Erythroblast (primary cell): ENCODE data around the gene DFFA.
A peak's percentile ranks its signal among the peaks of the same experiment; 100 is the strongest.
"Not testable (repeated sequence)": the region's sequence is repeated elsewhere in the genome, so short reads cannot be mapped to it uniquely, and the experiment has no call there.

Source experiments
- DNase-seq, 2 experiments: peaks; one replicate each; lab custom pipeline; 2025; lab: John Stamatoyannopoulos, UW
- GATA1 ChIP-seq: IDR thresholded peaks from 2 replicates; pipeline ENCODE4 v1.6.1; 2011; ENCODE audit warnings: low read depth, mild to moderate bottlenecking, control low read depth, low read length, moderate library complexity
- POLR2A ChIP-seq: IDR thresholded peaks from 2 replicates; pipeline ENCODE4 v1.6.1; 2011; ENCODE audit warnings: mild to moderate bottlenecking, low read length

The DFFA gene

DNA sequence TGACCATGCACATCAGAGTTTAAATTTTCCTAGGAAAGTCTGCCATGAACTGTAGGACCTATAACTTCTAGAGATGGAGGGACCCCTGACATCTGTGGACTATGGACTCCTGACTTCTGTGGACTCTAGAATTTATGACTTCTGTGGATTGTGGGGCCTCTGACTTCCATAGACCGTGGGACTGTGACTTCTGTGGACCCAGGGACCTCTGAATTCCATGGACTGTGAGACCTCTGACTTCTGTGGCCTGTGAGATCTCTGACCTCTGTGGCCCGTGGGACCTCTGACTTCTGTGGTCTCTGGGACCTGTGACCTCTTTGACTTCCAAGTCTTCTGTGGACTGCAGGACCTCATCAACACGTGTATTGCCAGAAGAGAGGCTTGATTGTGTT is 39.2 kb upstream of the DFFA start:
- TF ChIP-seq POLR2A (no peak), GATA1 (no peak)
- DNase-seq = no peak

DNA sequence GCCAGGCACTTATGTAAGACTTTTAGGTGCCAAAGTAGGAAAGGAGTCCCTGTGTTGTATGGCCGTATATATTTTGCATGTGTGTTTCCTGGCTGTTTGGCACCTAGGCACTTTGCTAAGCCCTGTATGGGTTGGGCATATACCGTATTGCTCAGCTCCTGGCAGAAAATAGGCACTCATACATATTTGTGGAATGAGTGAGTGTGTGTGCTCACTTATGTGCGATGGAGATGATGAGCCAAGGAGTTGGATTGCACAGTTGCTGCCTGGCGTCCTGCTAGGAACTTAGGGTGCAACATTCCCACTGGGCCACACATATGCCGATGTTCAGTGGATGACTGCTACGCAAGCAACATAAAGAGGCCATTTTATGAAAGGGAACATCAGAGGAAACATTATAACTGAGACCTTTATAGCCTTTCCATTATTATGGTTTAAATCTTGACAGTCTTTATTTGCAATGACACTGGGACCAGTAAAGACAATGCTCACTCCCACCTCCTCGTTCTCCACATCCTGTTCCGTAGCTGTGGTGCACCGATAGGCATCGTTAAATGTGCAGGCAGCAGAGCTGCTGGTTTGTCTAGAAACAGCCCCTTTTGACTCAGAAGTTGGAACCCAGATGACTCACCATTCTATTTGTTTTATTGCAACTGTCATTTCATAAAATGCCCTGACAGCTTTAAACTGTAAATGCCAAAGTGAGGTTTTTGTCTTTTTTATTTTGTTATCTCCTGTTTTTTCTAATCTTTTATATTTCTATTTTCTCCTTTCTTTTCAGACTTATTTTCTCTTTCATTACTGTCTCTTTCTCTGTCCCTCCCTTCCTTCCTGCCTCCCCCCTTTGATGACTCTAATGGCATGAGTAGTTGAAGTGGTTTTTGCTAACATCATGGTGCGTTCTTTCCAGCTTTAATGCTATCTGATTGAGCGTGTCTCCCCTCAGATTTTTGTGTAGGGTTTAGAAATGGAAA is 38.5 kb upstream of the DFFA start:
- TF ChIP-seq GATA1 = no peak
- TF ChIP-seq POLR2A = no peak
- peak; percentile 43 to 51 for DNase-seq

DNA sequence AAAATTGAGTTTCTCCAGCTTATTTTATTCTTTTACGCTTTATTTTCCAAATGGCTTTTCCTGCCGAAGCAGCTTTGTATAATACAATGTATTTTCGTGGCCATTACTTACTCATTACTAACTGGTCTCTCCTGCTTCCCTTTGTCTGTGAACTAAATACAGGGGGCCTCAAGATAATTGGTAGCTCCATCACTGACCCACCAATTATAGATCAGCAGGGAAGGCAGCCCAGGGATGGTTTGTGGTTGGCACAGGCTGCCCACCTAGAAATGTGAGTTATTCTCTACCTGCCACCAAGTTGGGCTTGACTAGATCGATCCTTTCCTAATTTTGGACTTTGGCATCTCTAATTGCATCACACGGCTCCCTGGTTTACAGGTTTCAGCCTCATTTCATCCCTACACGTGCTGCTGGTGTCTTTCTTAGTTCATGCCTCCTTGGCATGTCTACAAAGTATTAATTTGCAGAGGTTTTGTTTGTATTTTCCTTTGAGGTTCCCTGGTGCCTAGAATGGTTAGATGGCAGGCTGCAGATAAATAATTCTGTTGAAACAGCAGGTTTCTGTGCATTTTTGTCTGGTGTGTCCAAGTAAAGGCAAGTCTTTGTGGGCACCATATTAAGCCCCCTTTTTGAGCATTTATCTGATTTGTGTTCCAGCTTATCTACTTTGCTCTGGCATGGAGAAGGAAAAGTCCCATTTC is 37.6 kb upstream of the DFFA start:
- DNase-seq = no peak
- no peak for TF ChIP-seq GATA1
- TF ChIP-seq POLR2A = no peak

DNA sequence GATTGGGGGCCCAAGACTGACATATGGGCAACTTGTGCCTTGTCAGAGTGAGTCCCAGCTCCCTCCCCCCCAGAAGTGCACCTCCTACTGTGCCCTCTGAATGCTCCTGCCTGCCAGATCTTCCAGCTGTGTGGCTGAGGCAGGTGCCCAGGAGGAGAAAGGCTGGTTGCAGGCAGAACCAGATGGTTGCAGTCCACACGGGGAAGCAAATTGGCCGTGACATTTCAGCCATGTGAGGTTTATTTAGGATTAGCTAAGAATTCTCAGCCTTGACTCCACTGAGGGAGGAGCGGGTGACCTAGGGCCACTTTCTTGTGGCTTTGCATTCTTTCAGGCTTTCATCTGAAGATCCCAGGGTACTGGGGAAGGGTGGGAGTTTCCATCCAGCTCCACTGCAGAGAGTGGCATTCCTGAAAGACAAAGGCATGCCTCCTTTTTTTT is 36.2 kb upstream of the DFFA start:
- no peak for DNase-seq
- no peak for TF ChIP-seq GATA1
- TF ChIP-seq POLR2A = no peak

DNA sequence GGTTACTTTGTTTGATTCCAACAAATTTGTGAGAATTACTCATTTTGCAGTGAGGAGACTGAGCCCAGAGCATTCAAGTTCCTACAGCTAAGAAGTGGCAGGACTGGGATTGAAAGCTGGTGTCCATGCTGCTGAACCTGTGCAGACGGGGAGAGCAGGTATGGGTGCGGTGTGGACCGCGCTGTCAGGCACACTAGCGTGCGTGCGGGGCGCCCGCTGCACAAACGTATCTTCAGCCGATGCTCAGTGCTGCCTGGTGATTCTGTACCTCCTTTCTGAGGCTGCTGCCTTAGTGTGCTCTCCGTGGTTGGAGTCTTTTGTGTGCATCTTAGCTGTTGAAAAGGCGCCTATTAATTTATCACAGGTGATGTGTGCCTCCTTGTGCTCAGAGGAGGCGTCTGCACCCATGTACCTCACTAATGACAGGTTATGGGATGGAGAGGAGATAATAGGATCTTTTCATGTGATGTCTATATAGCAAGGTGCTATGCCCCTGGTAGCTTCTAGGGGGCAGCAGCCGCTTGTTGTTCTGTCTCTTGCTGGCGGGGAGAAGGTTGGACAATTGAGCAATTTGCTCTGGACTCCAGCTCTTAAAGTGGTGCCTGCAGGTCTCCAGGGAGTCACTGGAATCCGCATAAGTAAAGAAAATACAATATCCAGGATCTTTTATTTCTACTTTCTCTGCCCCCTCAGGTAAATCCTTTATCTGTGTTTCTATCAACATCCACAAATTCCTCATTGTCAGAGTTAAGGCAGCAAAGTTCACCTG is 35.0 kb upstream of the DFFA start:
- DNase-seq = peak; percentile 68 to 70

DNA sequence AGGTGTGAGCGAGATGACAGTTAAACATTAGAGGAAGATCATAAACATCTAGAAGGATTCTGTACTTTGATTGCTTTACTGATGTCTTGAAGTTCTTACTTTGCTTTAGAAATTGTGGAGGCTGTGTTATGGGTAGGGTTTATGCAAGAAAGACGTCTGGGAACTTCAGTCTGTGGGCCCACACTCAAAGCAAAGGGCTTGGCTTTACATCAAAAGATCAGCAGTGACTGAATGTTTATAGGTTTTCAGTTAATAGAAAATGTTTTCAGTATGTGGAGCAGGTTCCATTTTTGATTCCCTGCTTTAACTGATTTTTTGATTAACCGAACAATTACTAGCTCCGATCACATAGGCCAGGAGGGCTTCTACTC is 34.3 kb upstream of the DFFA start:
- DNase-seq = no peak
- no peak for TF ChIP-seq POLR2A
- no peak for TF ChIP-seq GATA1

More for the DNA sequence above, 35.0 kb upstream of the DFFA start:
- no peak for TF ChIP-seq POLR2A
- TF ChIP-seq GATA1 = no peak

DNA sequence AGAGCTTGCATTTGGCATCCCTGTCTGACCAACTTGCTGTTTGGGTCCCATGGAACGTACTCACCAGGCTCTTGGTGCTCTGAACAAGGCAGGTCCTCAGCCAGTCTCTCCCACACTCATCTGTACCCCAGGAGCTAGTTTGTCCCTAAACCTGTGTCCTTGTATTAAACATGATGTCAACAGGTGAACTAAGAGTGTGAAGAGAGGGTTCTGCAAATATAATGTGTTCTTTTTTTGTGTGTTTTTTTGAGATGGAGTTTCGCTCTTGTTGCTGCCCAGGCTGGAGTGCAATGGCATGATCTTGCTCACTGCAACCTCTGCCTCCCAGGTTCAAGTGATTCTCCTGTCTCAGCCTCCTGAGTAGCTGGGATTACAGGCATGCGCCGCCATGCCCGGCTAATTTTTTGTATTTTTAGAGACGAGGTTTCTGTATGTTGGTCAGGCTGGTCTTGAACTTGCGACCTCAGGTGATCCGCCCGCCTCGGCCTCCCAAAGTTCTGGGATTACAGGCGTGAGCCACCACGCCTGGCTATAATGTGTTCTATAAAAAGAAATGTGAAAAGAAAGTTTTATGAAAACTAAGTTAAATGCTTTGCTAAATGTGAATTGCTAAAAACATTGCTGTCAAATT is 33.8 kb upstream of the DFFA start:
- not testable (repeated sequence) for DNase-seq

DNA sequence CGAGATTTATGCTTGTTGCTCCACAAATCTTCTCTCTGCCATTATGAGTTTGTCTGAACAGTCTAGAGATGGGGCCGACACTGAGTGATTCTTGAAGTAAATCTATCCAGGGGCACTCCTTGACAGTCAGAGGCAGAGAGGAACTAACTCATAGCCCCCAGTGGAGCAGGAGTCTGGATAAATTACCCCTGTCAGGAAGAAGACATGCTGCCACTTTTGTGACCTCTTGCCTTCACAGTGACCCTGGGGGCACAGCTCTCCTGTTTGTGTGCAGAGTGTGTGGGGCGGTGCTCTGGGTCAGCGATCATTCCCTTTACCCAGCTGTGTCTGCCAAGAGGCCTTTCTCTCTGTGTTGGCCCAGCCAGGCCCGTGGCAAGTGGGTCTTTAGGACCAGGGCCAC is 31.9 kb upstream of the DFFA start:
- DNase-seq = no peak

DNA sequence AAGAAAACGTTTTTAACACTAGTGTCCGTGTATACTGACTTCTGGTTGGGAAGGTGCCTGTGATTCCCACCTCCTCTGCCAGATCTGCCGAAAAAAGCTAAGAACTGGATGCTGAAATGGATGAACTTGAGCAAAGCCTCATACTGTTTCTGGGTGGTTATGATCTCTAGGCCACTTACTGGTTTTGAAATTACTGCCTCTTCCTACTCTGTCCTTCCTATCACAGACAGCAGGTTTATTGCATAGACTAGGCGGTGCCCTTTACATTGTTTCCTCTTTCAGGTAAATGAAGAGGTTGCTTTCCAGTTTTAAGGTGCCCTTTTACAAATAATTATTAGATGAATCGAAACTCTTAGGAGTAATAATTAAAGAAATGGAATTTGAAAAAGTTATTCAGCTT is 29.9 kb upstream of the DFFA start:
- TF ChIP-seq GATA1 = no peak
- TF ChIP-seq POLR2A = no peak
- DNase-seq = no peak

More for the DNA sequence above, 31.9 kb upstream of the DFFA start:
- TF ChIP-seq POLR2A (no peak), GATA1 (no peak)

DNA sequence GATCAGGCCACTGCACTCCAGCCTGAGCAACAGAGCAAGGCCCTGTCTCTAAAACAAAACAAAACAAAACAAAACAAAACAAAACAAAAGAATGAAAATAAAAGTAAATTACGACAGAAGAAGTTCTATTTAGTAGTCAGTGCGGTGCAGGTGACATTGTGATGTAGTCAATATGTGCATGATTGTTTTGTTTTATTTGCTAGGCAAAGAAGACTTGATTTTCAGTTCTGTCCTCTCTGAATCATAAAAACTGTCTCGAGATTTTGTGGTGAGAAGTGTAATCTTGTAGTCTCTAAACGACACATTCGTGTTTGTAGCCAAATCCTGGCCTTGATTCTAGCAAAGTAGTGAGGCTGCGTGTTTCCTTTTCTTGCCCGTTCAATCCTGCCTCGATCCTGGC is 25.9 kb upstream of the DFFA start:
- TF ChIP-seq GATA1 (no peak), POLR2A (no peak)
- no peak for DNase-seq

DNA sequence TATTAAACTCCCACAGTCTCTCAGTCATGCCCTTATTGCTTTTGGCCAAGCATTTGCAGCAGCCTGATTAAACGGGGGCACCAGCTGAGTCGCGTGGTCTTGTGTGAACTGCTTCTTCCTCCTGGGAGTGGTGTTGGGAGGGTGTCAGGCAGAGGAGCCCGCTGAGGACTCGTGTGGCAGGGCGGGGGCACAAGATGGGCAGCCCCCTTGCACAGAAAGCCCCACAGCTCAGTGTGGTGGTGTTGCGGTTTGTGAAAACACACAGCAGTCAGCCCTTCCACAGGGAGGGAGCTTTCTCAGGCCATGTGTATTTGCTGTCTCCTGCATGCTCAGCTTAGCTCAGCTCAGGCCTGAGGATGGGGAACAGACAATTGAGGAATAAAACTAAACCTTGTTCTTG is 24.8 kb upstream of the DFFA start:
- no peak for DNase-seq
- TF ChIP-seq POLR2A = no peak
- TF ChIP-seq GATA1 = no peak

DNA sequence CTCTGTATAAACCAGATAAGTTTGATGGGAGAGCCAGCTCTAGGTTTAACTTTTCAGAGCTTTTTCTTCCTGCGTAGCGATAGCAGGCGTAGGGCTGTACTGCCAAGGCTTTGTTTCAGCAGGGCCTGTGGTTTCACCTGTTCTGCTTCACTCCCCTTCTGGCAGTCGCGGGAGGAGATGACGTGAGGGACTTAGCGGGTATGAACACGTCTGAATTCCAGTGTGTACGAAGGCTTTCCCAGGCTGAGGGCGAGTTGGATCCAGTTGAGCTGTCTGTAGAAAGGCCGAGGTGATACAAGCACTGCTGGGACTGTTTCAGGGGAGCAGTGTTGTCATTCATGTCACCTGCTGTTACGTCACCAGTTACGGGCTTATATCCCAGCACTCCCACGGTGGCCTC is 23.6 kb upstream of the DFFA start:
- TF ChIP-seq GATA1 (no peak), POLR2A (no peak)
- no peak for DNase-seq

DNA sequence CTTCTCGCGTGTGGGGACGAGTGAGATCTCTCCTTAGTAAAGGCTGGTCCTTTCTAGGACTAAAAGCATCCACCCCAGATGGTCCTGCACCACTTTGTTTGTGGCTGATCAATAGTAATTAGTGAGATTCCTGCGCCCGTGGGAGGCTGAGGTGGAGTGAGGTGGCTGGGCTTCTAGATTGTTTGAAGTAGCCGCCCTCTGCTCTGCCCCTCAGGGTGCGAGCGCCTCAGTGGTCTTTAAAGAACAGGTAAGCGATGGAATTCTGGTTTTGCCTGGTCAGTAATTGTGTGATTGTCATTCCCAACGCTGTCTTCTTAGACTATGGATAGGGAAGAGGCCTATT is 23.1 kb upstream of the DFFA start:
- no peak for DNase-seq
- no peak for TF ChIP-seq POLR2A

DNA sequence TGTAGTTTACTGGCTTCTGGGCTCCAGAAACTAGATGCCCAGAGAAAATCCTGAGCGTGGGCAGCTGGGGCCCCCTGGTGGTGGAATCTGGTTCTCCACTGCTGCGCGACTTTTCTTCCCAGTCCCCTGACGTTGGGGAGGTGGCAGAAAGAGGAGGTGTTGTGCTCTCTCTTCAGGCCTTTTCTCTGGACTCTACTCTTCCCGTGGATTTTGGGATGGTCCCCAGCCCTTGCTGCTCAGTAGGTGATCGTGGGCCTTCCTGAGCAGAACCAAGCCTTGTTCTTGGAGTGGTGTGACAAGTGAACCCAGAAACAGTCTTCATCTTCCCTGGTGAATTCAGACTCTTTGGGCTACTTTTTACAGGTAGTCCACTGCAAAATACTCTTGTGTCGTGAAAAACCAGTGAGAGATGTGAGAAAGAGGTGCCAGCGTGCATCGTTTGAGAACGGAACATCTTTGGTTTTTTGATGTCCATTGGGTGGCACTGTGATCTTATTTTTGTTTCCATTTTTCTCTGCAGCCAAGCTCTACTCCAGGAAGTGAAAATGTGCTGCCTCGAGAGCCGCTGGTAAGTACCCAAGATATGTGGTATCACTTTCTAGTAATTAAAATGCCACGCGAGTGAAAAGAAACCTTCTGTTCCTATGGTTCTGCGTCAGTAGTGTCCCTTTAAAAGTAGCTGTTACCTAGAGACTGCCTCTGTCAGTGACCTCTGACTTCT is 22.6 kb upstream of the DFFA start:
- peak; percentile 70 to 84 for DNase-seq
- peak; percentile 14 for TF ChIP-seq POLR2A
- no peak for TF ChIP-seq GATA1
